ENCODE measurements around the gene UBAP2L. TPM values are rescaled to one million over a fixed set of nuclear protein-coding genes. Genes with fewer than 3 reads are reported as not detected.

Gene UBAP2L
- total RNA-seq, 1 experiment from 2014 or later, result 198 TPM

DNA sequence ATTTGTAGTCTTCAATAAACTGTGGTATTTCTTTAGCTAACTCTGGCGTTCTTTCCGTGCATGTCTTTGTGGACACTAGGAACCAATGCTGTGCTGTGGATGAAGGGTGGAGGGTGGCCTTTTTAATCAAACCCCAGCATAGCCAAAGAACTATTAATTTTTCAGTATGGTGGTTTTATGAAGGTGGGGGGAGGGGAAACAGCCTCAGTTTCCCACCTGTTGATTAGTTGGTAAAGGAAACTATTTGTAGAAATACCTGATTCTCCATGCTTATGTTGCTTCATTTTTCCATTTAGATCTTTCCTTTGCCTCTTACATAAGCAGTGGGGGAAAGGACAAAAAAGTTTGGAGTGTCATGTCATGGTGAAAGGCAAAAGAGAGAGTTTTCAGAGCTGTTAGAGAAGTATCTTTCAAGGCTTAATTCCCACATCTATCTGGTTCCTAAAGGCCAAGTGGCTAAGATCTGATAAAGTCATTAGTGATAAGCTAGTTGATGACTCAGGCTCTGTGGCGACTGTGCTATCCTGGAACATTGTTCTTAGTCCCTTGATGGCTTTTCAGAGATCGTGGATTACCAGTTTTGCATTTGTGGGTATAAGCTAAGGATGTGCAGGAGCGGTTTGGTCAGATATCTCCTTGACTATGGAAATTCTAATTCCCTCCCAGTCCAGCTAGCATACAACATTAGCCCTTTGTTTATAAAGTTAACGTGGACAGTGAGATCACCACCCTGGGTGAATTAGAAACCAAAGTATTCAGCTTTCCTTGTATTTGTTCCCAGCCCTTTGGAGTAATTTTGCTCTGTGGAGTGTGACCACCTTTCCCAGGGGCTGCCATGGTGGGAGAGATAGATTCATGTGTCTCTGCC lies 42.9 kb downstream of the UBAP2L start:
- no peaks in the 10 kb centered on the region for H3K27me3 Mint-ChIP-seq (ENCODE audit: insufficient read depth, unreplicated experiment)
- CTCF ChIA-PET, result interaction anchor here (0.7 kb wide), 1 partner anchor 8 kb away, joined by 3 read pairs; no protein-coding TSS in a partner anchor
- TF ChIP-seq, protein P1, sequence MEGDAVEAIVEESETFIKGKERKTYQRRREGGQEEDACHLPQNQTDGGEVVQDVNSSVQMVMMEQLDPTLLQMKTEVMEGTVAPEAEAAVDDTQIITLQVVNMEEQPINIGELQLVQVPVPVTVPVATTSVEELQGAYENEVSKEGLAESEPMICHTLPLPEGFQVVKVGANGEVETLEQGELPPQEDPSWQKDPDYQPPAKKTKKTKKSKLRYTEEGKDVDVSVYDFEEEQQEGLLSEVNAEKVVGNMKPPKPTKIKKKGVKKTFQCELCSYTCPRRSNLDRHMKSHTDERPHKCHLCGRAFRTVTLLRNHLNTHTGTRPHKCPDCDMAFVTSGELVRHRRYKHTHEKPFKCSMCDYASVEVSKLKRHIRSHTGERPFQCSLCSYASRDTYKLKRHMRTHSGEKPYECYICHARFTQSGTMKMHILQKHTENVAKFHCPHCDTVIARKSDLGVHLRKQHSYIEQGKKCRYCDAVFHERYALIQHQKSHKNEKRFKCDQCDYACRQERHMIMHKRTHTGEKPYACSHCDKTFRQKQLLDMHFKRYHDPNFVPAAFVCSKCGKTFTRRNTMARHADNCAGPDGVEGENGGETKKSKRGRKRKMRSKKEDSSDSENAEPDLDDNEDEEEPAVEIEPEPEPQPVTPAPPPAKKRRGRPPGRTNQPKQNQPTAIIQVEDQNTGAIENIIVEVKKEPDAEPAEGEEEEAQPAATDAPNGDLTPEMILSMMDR (IDR thresholded peaks at IDR 0.05; ENCODE audit: insufficient read depth in 1 of 2, low read depth in 1 of 2, low read length in 1 of 2, severe bottlenecking in 1 of 2, unreplicated experiment in 1 of 2), result no peak
- no TSS peak for BruUV-seq (replicated peaks)
- no peak overlapping the region for H3K4me3 Mint-ChIP-seq (ENCODE audit: unreplicated experiment)
- intact Hi-C loops (cut with micrococcal nuclease; ENCODE audit: unreplicated experiment), result no loop called here
- H3K27me3 ChIP-seq (replicated peaks; ENCODE audit: control insufficient read depth, insufficient read depth, low read length), result no peaks in the 10 kb centered on the region
- H3K4me3 ChIP-seq (ENCODE audit: low read depth, low read length), result no peak overlapping the region
- peaks cover 95% of the 10 kb centered on the region for H3K36me3 Mint-ChIP-seq (ENCODE audit: insufficient read depth, unreplicated experiment)
- no peak overlapping the region for H3K27ac Mint-ChIP-seq (ENCODE audit: unreplicated experiment)
- POLR2A ChIA-PET, result interaction anchor here (0.5 kb wide), 1 partner anchor 70 kb away, joined by 5 read pairs; no protein-coding TSS in a partner anchor
- H3K9me3 ChIP-seq, result no peaks in the 10 kb centered on the region
- H3K9me3 Mint-ChIP-seq (ENCODE audit: unreplicated experiment), result no peaks in the 10 kb centered on the region
- no peak for DNase-seq
- peaks cover 6% of the 10 kb centered on the region; the same call in 1 of the 2 replicates for H3K4me1 ChIP-seq
- H3K36me3 ChIP-seq (ENCODE audit: control insufficient read depth, insufficient read depth, low read length), result peaks cover 2% of the 10 kb centered on the region
- no peaks in the 10 kb centered on the region for H3K4me1 Mint-ChIP-seq (ENCODE audit: low read depth, unreplicated experiment)

DNA sequence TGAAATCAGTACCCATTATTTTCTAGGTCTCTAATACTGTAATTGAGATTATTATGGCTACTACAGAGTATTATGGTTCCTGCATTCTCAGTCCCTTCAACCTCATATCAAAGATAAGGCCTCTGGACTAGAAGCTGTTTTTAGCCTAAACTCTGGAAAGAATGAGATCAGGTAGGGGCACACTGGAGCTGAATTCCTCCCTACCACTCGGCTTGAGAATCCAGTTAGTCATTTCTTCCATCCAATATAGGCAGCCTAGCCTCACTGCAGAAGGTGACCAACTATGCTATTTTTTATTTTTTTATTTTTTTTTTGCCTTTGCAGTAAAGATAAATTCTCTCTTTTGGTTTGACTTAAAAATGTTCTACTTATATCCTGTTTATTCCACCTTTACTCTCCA lies 43.7 kb downstream of the UBAP2L start:
- BruUV-seq (replicated peaks), result no TSS peak
- CTCF ChIA-PET, result no interaction called here
- Histone ChIP-seq H3K36me3 (ENCODE audit: control insufficient read depth, insufficient read depth, low read length) (peaks cover 2% of the 10 kb centered on the region), H3K4me3 (ENCODE audit: low read depth, low read length) (no peak overlapping the region), H3K9me3 (no peaks in the 10 kb centered on the region), H3K27me3 (replicated peaks; ENCODE audit: control insufficient read depth, insufficient read depth, low read length) (no peaks in the 10 kb centered on the region), H3K4me1 (peaks cover 6% of the 10 kb centered on the region; the same call in 1 of the 2 replicates)
- no peak overlapping the region for H3K4me3 Mint-ChIP-seq (ENCODE audit: unreplicated experiment)
- TF ChIP-seq, protein P1 (IDR thresholded peaks at IDR 0.05; ENCODE audit: insufficient read depth in 1 of 2, low read depth in 1 of 2, low read length in 1 of 2, severe bottlenecking in 1 of 2, unreplicated experiment in 1 of 2), result no peak
- no peaks in the 10 kb centered on the region for H3K27me3 Mint-ChIP-seq (ENCODE audit: insufficient read depth, unreplicated experiment)
- peak overlapping the region; percentile 34 for H3K27ac Mint-ChIP-seq (ENCODE audit: unreplicated experiment)
- H3K9me3 Mint-ChIP-seq (ENCODE audit: unreplicated experiment), result no peaks in the 10 kb centered on the region
- DNase-seq, result no peak
- POLR2A ChIA-PET, result no interaction called here
- H3K4me1 Mint-ChIP-seq (ENCODE audit: low read depth, unreplicated experiment), result no peaks in the 10 kb centered on the region
- H3K36me3 Mint-ChIP-seq (ENCODE audit: insufficient read depth, unreplicated experiment), result peaks cover 95% of the 10 kb centered on the region
- intact Hi-C loops (cut with micrococcal nuclease; ENCODE audit: unreplicated experiment), result no loop called here

DNA sequence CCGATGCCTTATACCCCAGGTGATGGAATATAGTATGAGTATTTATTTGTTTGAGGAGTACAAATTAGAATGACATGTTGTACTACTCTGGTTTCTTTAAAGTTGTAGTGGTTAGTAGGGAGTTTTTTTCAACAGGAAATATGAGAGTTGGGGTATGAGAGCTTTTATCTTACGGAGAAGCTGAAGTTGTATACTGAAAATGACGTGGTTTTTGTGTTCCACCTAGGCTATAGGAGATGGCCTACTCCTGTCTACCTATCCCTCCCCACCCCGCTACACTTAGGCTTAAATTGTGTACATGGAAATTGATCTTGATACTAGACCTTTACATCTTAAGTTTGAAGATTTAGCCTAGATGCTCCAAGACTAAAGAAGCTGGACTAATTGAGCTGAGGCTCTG lies 44.8 kb downstream of the UBAP2L start:
- Histone ChIP-seq H3K4me1 (peaks cover 6% of the 10 kb centered on the region; the same call in 1 of the 2 replicates), H3K9me3 (no peaks in the 10 kb centered on the region), H3K4me3 (ENCODE audit: low read depth, low read length) (no peak overlapping the region), H3K27me3 (replicated peaks; ENCODE audit: control insufficient read depth, insufficient read depth, low read length) (no peaks in the 10 kb centered on the region), H3K36me3 (ENCODE audit: control insufficient read depth, insufficient read depth, low read length) (peaks cover 2% of the 10 kb centered on the region)
- POLR2A ChIA-PET, result no interaction called here
- CTCF ChIA-PET, result no interaction called here
- no peak overlapping the region for H3K4me3 Mint-ChIP-seq (ENCODE audit: unreplicated experiment)
- H3K36me3 Mint-ChIP-seq (ENCODE audit: insufficient read depth, unreplicated experiment), result peaks cover 93% of the 10 kb centered on the region
- peaks cover 5% of the 10 kb centered on the region for H3K4me1 Mint-ChIP-seq (ENCODE audit: low read depth, unreplicated experiment)
- no peak for DNase-seq
- BruUV-seq (replicated peaks), result no TSS peak
- TF ChIP-seq, protein P1 (IDR thresholded peaks at IDR 0.05; ENCODE audit: insufficient read depth in 1 of 2, low read depth in 1 of 2, low read length in 1 of 2, severe bottlenecking in 1 of 2, unreplicated experiment in 1 of 2), result no peak
- no peak overlapping the region for H3K27ac Mint-ChIP-seq (ENCODE audit: unreplicated experiment)
- no peaks in the 10 kb centered on the region for H3K27me3 Mint-ChIP-seq (ENCODE audit: insufficient read depth, unreplicated experiment)
- H3K9me3 Mint-ChIP-seq (ENCODE audit: unreplicated experiment), result no peaks in the 10 kb centered on the region
- intact Hi-C loops (cut with micrococcal nuclease; ENCODE audit: unreplicated experiment), result no loop called here
